Measurements from ENCODE around the gene LRIG1. TPM values are rescaled to one million over a fixed set of nuclear protein-coding genes. Genes with fewer than 3 reads are reported as not detected.

Gene LRIG1
- total and polyA plus RNA-seq, 2 experiments from 2014 or later: 8.2 to 13.3 TPM

GRCh38 chr3:66486646-66487045 lies 14.2 kb downstream of the LRIG1 start:
- Histone ChIP-seq H3K27me3 (no peaks in the 10 kb centered on the region), H3K27ac (no peak overlapping the region), H2AFZ (no peak overlapping the region), H3K79me2 (peaks cover 67% of the 10 kb centered on the region), H3K4me2 (no peak overlapping the region), H3K9me2 (replicated peaks; ENCODE audit: insufficient read depth) (no peaks in the 10 kb centered on the region), H3K9me3 (ENCODE audit: low read depth) (no peaks in the 10 kb centered on the region), H3K4me3 (no peak overlapping the region), H4K20me1 (ENCODE audit: insufficient read depth, poor library complexity, severe bottlenecking) (no peaks in the 10 kb centered on the region), H3K36me3 (replicated peaks; ENCODE audit: insufficient read depth, low read depth) (no peaks in the 10 kb centered on the region), H3K4me1 (ENCODE audit: insufficient read depth) (peaks cover 33% of the 10 kb centered on the region)
- no peak for TF ChIP-seq EZH2 (IDR thresholded peaks at IDR 0.05; ENCODE audit: borderline replicate concordance)
- no peak for TF ChIP-seq CTCF (IDR thresholded peaks at IDR 0.05; ENCODE audit: poor library complexity)
- no peak for TF ChIP-seq EZH2phosphoT487 (IDR thresholded peaks at IDR 0.05; ENCODE audit: low read depth, severe bottlenecking, unreplicated experiment)
- WGBS (ENCODE audit: low lambda C conversion rate, missing lambda C conversion rate): 84% methylated on average over 5 of the region's 5 CpGs
- no peak for DNase-seq (ENCODE audit: low spot score)

- WGBS (ENCODE audit: low lambda C conversion rate, missing lambda C conversion rate): 95% methylated on average over 6 of the region's 6 CpGs
- no peak overlapping the region for H2AFZ ChIP-seq
- H3K9me2 ChIP-seq (replicated peaks; ENCODE audit: insufficient read depth): no peaks in the 10 kb centered on the region
- H3K27ac ChIP-seq: no peak overlapping the region
- no peak for DNase-seq (ENCODE audit: low spot score)
- no peak overlapping the region for H3K4me2 ChIP-seq
- peaks cover 62% of the 10 kb centered on the region for H3K79me2 ChIP-seq
- no peaks in the 10 kb centered on the region for H4K20me1 ChIP-seq (ENCODE audit: insufficient read depth, poor library complexity, severe bottlenecking)
- TF ChIP-seq CTCF (IDR thresholded peaks at IDR 0.05; ENCODE audit: poor library complexity) (no peak), EZH2 (IDR thresholded peaks at IDR 0.05; ENCODE audit: borderline replicate concordance) (no peak), EZH2phosphoT487 (IDR thresholded peaks at IDR 0.05; ENCODE audit: low read depth, severe bottlenecking, unreplicated experiment) (no peak)
- no peaks in the 10 kb centered on the region for H3K9me3 ChIP-seq (ENCODE audit: low read depth)
- H3K36me3 ChIP-seq (replicated peaks; ENCODE audit: insufficient read depth, low read depth): no peaks in the 10 kb centered on the region
- no peaks in the 10 kb centered on the region for H3K27me3 ChIP-seq
- peaks cover 33% of the 10 kb centered on the region for H3K4me1 ChIP-seq (ENCODE audit: insufficient read depth)
- H3K4me3 ChIP-seq: no peak overlapping the region
These were observed 14.6 kb downstream of the LRIG1 start for GRCh38 chr3:66486202-66486601.

- no peak overlapping the region for H3K4me2 ChIP-seq
- DNase-seq (ENCODE audit: low spot score): no peak
- no peaks in the 10 kb centered on the region for H4K20me1 ChIP-seq (ENCODE audit: insufficient read depth, poor library complexity, severe bottlenecking)
These were observed 15.4 kb downstream of the LRIG1 start for GRCh38 chr3:66485291-66485968.

More at GRCh38 chr3:66485291-66485968, 15.4 kb downstream of the LRIG1 start:
- no peaks in the 10 kb centered on the region for H3K27me3 ChIP-seq
- H3K79me2 ChIP-seq: peaks cover 57% of the 10 kb centered on the region
- H3K4me3 ChIP-seq: no peak overlapping the region
- no peak overlapping the region for H2AFZ ChIP-seq
- peaks cover 33% of the 10 kb centered on the region for H3K4me1 ChIP-seq (ENCODE audit: insufficient read depth)
- no peaks in the 10 kb centered on the region for H3K36me3 ChIP-seq (replicated peaks; ENCODE audit: insufficient read depth, low read depth)
- no peaks in the 10 kb centered on the region for H3K9me3 ChIP-seq (ENCODE audit: low read depth)
- no peak overlapping the region for H3K27ac ChIP-seq
- WGBS (ENCODE audit: low lambda C conversion rate, missing lambda C conversion rate): 70% methylated on average over 12 of the region's 12 CpGs
- H3K9me2 ChIP-seq (replicated peaks; ENCODE audit: insufficient read depth): no peaks in the 10 kb centered on the region
- TF ChIP-seq CTCF (IDR thresholded peaks at IDR 0.05; ENCODE audit: poor library complexity) (no peak), EZH2phosphoT487 (IDR thresholded peaks at IDR 0.05; ENCODE audit: low read depth, severe bottlenecking, unreplicated experiment) (no peak), EZH2 (IDR thresholded peaks at IDR 0.05; ENCODE audit: borderline replicate concordance) (no peak)
